GM06990 (cell line): ENCODE measurements around the gene PLCL1.

Source experiments
- DNase-seq: peaks from one replicate; pipeline ENCODE4 v3.0.0-alpha.2; 2011; ENCODE audit not compliant: insufficient read length; ENCODE audit errors: extremely low read depth
- H3K27me3 ChIP-seq: replicated peaks from 2 replicates; pipeline ENCODE4 v1.6.0; 2011; ENCODE audit warnings: low read length; ENCODE audit not compliant: control insufficient read depth, insufficient read depth
- H3K36me3 ChIP-seq: 2 replicates; pipeline ENCODE4 v1.5.1; 2011; ENCODE audit warnings: low read length; ENCODE audit not compliant: control insufficient read depth, insufficient read depth
- H3K4me3 ChIP-seq: replicated peaks from 2 replicates; pipeline ENCODE4 v1.5.1; 2011; ENCODE audit warnings: low read depth, mild to moderate bottlenecking, control low read depth, low read length
- TF ChIP-seq, protein P1 (sequence below): IDR thresholded peaks from 2 replicates; pipeline ENCODE4 v1.5.1; 2011; ENCODE audit warnings: low read length, control low read depth, mild to moderate bottlenecking, inconsistent platforms; ENCODE audit not compliant: insufficient read depth, poor library complexity, severe bottlenecking

The PLCL1 gene

GRCh38 chr2:197924483-197924882 is 120.1 kb downstream of the PLCL1 start:
- DNase-seq = no peak
- TF ChIP-seq, protein P1, sequence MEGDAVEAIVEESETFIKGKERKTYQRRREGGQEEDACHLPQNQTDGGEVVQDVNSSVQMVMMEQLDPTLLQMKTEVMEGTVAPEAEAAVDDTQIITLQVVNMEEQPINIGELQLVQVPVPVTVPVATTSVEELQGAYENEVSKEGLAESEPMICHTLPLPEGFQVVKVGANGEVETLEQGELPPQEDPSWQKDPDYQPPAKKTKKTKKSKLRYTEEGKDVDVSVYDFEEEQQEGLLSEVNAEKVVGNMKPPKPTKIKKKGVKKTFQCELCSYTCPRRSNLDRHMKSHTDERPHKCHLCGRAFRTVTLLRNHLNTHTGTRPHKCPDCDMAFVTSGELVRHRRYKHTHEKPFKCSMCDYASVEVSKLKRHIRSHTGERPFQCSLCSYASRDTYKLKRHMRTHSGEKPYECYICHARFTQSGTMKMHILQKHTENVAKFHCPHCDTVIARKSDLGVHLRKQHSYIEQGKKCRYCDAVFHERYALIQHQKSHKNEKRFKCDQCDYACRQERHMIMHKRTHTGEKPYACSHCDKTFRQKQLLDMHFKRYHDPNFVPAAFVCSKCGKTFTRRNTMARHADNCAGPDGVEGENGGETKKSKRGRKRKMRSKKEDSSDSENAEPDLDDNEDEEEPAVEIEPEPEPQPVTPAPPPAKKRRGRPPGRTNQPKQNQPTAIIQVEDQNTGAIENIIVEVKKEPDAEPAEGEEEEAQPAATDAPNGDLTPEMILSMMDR = no peak
- Histone ChIP-seq H3K36me3 (no peaks in the 10 kb centered on the region), H3K4me3 (no peak overlapping the region), H3K27me3 (no peaks in the 10 kb centered on the region)

GRCh38 chr2:197925204-197925603 is 120.8 kb downstream of the PLCL1 start:
- no peak overlapping the region for H3K4me3 ChIP-seq
- TF ChIP-seq, protein P1 = no peak

DNA sequence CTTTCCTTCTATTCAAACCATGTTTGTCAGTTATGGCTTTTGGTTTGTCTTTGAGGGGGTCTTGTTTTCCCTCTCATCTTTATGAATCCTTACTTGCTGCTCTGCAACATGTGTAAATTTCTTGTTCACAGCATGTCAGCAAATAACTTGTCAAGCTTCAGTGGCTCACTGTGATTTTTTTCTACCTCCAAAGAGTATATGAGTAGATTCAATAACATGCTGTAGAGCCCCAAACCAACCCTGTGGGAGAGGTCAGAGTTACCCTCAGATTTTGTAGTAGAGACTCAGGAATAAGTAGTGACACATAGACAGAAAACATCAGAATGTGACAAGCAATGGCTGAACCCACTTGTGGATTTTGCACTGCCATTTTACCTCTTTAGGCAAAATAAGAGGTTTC is 121.6 kb downstream of the PLCL1 start:
- Histone ChIP-seq H3K36me3 (no peaks in the 10 kb centered on the region), H3K27me3 (no peaks in the 10 kb centered on the region), H3K4me3 (no peak overlapping the region)
- TF ChIP-seq, protein P1 = no peak
- no peak for DNase-seq

More at GRCh38 chr2:197925204-197925603, 120.8 kb downstream of the PLCL1 start:
- Histone ChIP-seq H3K27me3 (no peaks in the 10 kb centered on the region), H3K36me3 (no peaks in the 10 kb centered on the region)
- no peak for DNase-seq

GRCh38 chr2:197926673-197927072 is 122.3 kb downstream of the PLCL1 start:
- Histone ChIP-seq H3K4me3 (no peak overlapping the region), H3K27me3 (no peaks in the 10 kb centered on the region), H3K36me3 (no peaks in the 10 kb centered on the region)
- no peak for DNase-seq
- TF ChIP-seq, protein P1 = no peak

DNA sequence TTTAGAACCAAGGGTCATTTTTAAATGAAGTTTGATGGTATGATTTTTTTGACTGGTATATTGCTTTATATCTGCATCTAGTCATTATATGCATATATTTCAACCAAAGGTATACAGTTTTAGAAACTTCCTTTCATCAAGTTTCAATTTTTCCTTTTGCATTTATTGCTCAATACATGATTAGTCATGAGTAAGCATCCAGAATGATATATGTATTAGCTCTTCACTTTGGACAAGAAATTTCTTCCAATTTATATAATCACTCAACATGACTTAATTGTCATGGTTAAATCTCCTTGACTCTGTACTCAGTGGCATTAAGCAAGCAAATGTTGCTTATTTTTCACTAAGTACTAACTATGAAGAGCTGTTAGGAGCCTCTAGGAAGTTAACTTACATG is 123.6 kb downstream of the PLCL1 start:
- Histone ChIP-seq H3K4me3 (no peak overlapping the region), H3K36me3 (no peaks in the 10 kb centered on the region), H3K27me3 (no peaks in the 10 kb centered on the region)
- TF ChIP-seq, protein P1 = no peak
- no peak for DNase-seq
